GM12878 (cell line): ENCODE measurements around the gene ACO1. TPM values are rescaled to one million over a fixed set of nuclear protein-coding genes. Genes with fewer than 3 reads are reported as not detected.

Experiments used
- ATAC-seq: fragments of 200-7000 bp; cut with Tn5 transposase; 3 replicates; pipeline ENCODE4 v1.9.1; 2020; ENCODE audit warnings: mild to moderate bottlenecking, moderate library complexity
- BruUV-seq: library from RNA; stranded (reverse); fragments of 400-500 nt; replicated peaks from 2 replicates; lab custom pipeline; 2021; lab: Mats Ljungman, UMichigan
- CTCF ChIA-PET: fragments of 300-600 bp; sonication (Branson Sonifier 250); formaldehyde crosslinking; extraction: SDS; loops from one replicate; lab custom pipeline; 2021; ENCODE audit warnings: inconsistent platforms; lab: Yijun Ruan, JAX
- POLR2A ChIA-PET: fragments of 350-600 bp; formaldehyde crosslinking; extraction: SDS; loops from one replicate; lab custom pipeline; 2021; ENCODE audit warnings: inconsistent platforms; lab: Charles Lee
- RAD21 ChIA-PET: fragments of 300-600 bp; sonication (Branson Sonifier 250); formaldehyde crosslinking; loops from one replicate; lab custom pipeline; 2023; ENCODE audit warnings: antibody characterized with exemption; ENCODE audit not compliant: unreplicated experiment; lab: Charles Lee
- SMC1A ChIA-PET: fragments of 300-600 bp; sonication (Branson Sonifier 250); formaldehyde crosslinking; loops from one replicate; lab custom pipeline; 2023; ENCODE audit not compliant: unreplicated experiment, uncharacterized antibody; lab: Charles Lee
- DNase-seq: peaks from one replicate; pipeline ENCODE4 v3.0.0-alpha.2; 2011; ENCODE audit warnings: low read depth, low spot score
- FAIRE-seq: peaks from 3 replicates; lab custom pipeline; 2011; peaks lifted over from hg19 to GRCh38; lab: Jason Lieb, UNC
- H2AFZ ChIP-seq: 2 replicates; pipeline ENCODE4 v1.6.0; 2011; ENCODE audit warnings: low read depth, low read length, control low read depth; ENCODE audit not compliant: control insufficient read depth
- H3K27ac ChIP-seq: 2 replicates; pipeline ENCODE4 v1.5.1; 2011; ENCODE audit warnings: control low read depth; ENCODE audit not compliant: control insufficient read depth, insufficient read depth
- H3K27me3 ChIP-seq, 2 experiments: replicated peaks in 1 of 2; 2 replicates each; pipeline versions ENCODE4 v1.6.0 to v1.6.1; 2011; ENCODE audit warnings: low read length in 1 of 2; ENCODE audit not compliant: control insufficient read depth in 2 of 2, insufficient read depth in 2 of 2
- H3K36me3 ChIP-seq, 2 experiments: 2 replicates each; pipeline ENCODE4 v1.5.1; 2011; ENCODE audit warnings: low read length in 1 of 2; ENCODE audit not compliant: control insufficient read depth in 2 of 2, insufficient read depth in 2 of 2
- H3K4me1 ChIP-seq: 2 replicates; pipeline ENCODE4 v1.6.1; 2011; ENCODE audit warnings: mild to moderate bottlenecking, low read length, moderate library complexity, mixed read lengths; ENCODE audit not compliant: control insufficient read depth, insufficient read depth
- H3K4me2 ChIP-seq: 2 replicates; pipeline ENCODE4 v1.6.0; 2011; ENCODE audit warnings: control low read depth; ENCODE audit not compliant: control insufficient read depth, insufficient read depth
- H3K4me3 ChIP-seq: fragments of 200-600 bp; sonication (generic); 2 replicates; pipeline ENCODE4 v1.5.1; 2016
- H3K79me2 ChIP-seq: 2 replicates; pipeline ENCODE4 v1.6.0; 2011; ENCODE audit warnings: low read length; ENCODE audit not compliant: control insufficient read depth, insufficient read depth
- H3K9ac ChIP-seq: 2 replicates; pipeline ENCODE4 v1.8.0; 2011; ENCODE audit warnings: low read length, control low read depth, mixed read lengths; ENCODE audit not compliant: control insufficient read depth, insufficient read depth
- H3K9me3 ChIP-seq: replicated peaks from 3 replicates; pipeline ENCODE4 v1.5.1; 2011; ENCODE audit warnings: mild to moderate bottlenecking, low read length; ENCODE audit not compliant: control insufficient read depth, insufficient read depth
- H4K20me1 ChIP-seq: 2 replicates; pipeline ENCODE4 v1.6.0; 2011; ENCODE audit not compliant: control insufficient read depth, insufficient read depth
- IRF4 ChIP-seq: IDR thresholded peaks from 2 replicates; pipeline ENCODE4 v1.6.1; 2011; ENCODE audit warnings: low read depth, low read length
- MTA3 ChIP-seq: IDR thresholded peaks from 2 replicates; pipeline ENCODE4 v1.6.1; 2012; ENCODE audit warnings: low read length, inconsistent platforms, borderline replicate concordance
- TARDBP ChIP-seq: IDR thresholded peaks from 2 replicates; pipeline ENCODE4 v1.6.1; 2016; ENCODE audit warnings: borderline replicate concordance
- WGBS: methylation state at CpG from one replicate; pipeline ENCODE4 v1.1.6; 2016; ENCODE audit warnings: low lambda C conversion rate; ENCODE audit not compliant: insufficient replicate concordance, insufficient coverage; ENCODE audit errors: missing lambda C conversion rate; 5-methylcytosine and 5-hydroxymethylcytosine counted together
- in situ Hi-C: fragments of 300-500 bp; cut with MboI; formaldehyde crosslinking; loops from 9 replicates; pipeline ENCODE4 v1.14.3; 2018; ENCODE audit warnings: mixed read lengths
- intact Hi-C: fragments of 100-400 bp; cut with micrococcal nuclease; formaldehyde crosslinking; loops from one replicate; pipeline ENCODE4 v1.14.2; 2022; ENCODE audit not compliant: unreplicated experiment
- polyA plus RNA-seq, 11 experiments: library from polyadenylated mRNA; depleted of rRNA in 4 of 11; unstranded in 6 of 11; stranded (reverse) in 5 of 11; fragments of >200 nt; fragmentation: Nextera tagmentation in 4 of 11; fragmentation: Illumina TruSeq in 1 of 11; extraction: Ambion mirVana in 4 of 11; extraction: Trizol in 1 of 11; gene quantifications; 1 replicate in 1 of 11; 2 replicates in 10 of 11; pipeline versions ENCODE4 v1.2.1 to v1.2.3, GENCODE V29; 2011 to 2016; ENCODE audit warnings: inconsistent platforms in 2 of 11, missing spikeins in 2 of 11, low read depth in 1 of 11
- total RNA-seq, 4 experiments: library from RNA; depleted of rRNA in 3 of 4; stranded (reverse); fragments of >200 nt in 3 of 4; fragmentation: Illumina TruSeq in 1 of 4; extraction: Trizol in 1 of 4; gene quantifications; 2 replicates each; pipeline versions ENCODE4 v1.2.1 to v1.2.3, GENCODE V29; 2013 to 2021
- TF ChIP-seq, protein P1 (sequence below): IDR thresholded peaks from 2 replicates; pipeline ENCODE4 v1.6.1; 2011; ENCODE audit warnings: low read depth, low read length, improper control_type of control experiment, borderline replicate concordance
- TF ChIP-seq, protein P2 (sequence below): fragments of 450-650 bp; IDR thresholded peaks from 2 replicates; pipeline ENCODE4 v1.6.1; 2017; ENCODE audit warnings: mild to moderate bottlenecking, moderate library complexity
- TF ChIP-seq, protein P3 (sequence below): IDR thresholded peaks from 2 replicates; pipeline ENCODE4 v1.6.1; 2011; ENCODE audit warnings: borderline replicate concordance, low read depth, mild to moderate bottlenecking, moderate library complexity, low read length; ENCODE audit not compliant: insufficient read depth, poor library complexity, severe bottlenecking

ACO1 gene
- total and polyA plus RNA-seq, 10 of the 15 experiments (the other 5 are each of a cell fraction or from before 2014, with no cell fraction given), result 0.21 to 6.5 (median 3.3) TPM

DNA sequence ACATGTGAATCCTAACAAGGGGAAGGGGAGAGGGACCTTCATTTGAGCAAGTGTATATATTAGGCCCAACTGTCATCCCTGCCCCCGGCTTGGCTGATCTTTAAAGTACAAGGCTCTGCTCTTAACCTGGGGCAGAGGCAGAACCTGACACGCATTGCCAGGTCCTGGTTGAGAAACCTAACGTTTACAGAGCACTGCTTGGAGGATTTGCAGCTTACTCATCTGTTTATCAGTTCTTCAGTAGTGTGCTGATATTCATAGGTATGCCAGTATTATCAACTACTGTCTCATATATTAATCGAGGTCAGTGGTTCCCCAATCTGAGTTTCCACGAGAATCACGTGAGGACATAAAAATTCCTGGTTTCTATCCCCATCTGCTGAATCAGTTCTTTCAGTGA, 50.4 kb downstream of the ACO1 start:
- ChIA-PET POLR2A (no interaction called here), CTCF (interaction anchor here (1.2 to 1.4 kb wide), 2 partner anchors 7 to 56 kb away, joined by 4 to 5 read pairs; no protein-coding TSS in a partner anchor), RAD21 (interaction anchor here (1.2 kb wide), 1 partner anchor 56 kb away, joined by 4 read pairs; no protein-coding TSS in a partner anchor), SMC1A (interaction anchor here (1.6 to 2.1 kb wide), 2 partner anchors 8 to 56 kb away, joined by 4 to 11 read pairs; no protein-coding TSS in a partner anchor)
- H3K9ac ChIP-seq, result no peak overlapping the region
- BruUV-seq, result no TSS peak
- no peaks in the 10 kb centered on the region for H3K79me2 ChIP-seq
- no peaks in the 10 kb centered on the region for H3K36me3 ChIP-seq
- DNase-seq, result no peak
- H2AFZ ChIP-seq, result no peak overlapping the region
- no peak overlapping the region for H3K4me2 ChIP-seq
- ATAC-seq, result no peak
- in situ Hi-C loops, result no loop called here
- intact Hi-C loops, result loop anchor here (5.0 kb wide), 1 partner anchor 137 kb away; the partner anchor contains the start of gene NDUFB6
- H3K27ac ChIP-seq, result no peak overlapping the region
- no peaks in the 10 kb centered on the region for H3K27me3 ChIP-seq
- no peaks in the 10 kb centered on the region for H3K4me1 ChIP-seq
- H3K9me3 ChIP-seq, result no peaks in the 10 kb centered on the region
- H4K20me1 ChIP-seq, result no peaks in the 10 kb centered on the region
- TF ChIP-seq, protein P1, sequence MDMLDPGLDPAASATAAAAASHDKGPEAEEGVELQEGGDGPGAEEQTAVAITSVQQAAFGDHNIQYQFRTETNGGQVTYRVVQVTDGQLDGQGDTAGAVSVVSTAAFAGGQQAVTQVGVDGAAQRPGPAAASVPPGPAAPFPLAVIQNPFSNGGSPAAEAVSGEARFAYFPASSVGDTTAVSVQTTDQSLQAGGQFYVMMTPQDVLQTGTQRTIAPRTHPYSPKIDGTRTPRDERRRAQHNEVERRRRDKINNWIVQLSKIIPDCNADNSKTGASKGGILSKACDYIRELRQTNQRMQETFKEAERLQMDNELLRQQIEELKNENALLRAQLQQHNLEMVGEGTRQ, result no peak
- TF ChIP-seq, protein P2, sequence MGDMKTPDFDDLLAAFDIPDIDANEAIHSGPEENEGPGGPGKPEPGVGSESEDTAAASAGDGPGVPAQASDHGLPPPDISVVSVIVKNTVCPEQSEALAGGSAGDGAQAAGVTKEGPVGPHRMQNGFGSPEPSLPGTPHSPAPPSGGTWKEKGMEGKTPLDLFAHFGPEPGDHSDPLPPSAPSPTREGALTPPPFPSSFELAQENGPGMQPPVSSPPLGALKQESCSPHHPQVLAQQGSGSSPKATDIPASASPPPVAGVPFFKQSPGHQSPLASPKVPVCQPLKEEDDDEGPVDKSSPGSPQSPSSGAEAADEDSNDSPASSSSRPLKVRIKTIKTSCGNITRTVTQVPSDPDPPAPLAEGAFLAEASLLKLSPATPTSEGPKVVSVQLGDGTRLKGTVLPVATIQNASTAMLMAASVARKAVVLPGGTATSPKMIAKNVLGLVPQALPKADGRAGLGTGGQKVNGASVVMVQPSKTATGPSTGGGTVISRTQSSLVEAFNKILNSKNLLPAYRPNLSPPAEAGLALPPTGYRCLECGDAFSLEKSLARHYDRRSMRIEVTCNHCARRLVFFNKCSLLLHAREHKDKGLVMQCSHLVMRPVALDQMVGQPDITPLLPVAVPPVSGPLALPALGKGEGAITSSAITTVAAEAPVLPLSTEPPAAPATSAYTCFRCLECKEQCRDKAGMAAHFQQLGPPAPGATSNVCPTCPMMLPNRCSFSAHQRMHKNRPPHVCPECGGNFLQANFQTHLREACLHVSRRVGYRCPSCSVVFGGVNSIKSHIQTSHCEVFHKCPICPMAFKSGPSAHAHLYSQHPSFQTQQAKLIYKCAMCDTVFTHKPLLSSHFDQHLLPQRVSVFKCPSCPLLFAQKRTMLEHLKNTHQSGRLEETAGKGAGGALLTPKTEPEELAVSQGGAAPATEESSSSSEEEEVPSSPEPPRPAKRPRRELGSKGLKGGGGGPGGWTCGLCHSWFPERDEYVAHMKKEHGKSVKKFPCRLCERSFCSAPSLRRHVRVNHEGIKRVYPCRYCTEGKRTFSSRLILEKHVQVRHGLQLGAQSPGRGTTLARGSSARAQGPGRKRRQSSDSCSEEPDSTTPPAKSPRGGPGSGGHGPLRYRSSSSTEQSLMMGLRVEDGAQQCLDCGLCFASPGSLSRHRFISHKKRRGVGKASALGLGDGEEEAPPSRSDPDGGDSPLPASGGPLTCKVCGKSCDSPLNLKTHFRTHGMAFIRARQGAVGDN, result no peak
- TF ChIP-seq IRF4 (no peak), MTA3 (no peak), TARDBP (no peak)
- TF ChIP-seq, protein P3, sequence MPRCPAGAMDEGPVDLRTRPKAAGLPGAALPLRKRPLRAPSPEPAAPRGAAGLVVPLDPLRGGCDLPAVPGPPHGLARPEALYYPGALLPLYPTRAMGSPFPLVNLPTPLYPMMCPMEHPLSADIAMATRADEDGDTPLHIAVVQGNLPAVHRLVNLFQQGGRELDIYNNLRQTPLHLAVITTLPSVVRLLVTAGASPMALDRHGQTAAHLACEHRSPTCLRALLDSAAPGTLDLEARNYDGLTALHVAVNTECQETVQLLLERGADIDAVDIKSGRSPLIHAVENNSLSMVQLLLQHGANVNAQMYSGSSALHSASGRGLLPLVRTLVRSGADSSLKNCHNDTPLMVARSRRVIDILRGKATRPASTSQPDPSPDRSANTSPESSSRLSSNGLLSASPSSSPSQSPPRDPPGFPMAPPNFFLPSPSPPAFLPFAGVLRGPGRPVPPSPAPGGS, result no peak
- no peak for FAIRE-seq
- H3K4me3 ChIP-seq, result no peak overlapping the region
- 79% methylated on average over 6 of the region's 6 CpGs for WGBS
